ENCODE data around the gene OSBPL6.

OSBPL6 gene

DNA sequence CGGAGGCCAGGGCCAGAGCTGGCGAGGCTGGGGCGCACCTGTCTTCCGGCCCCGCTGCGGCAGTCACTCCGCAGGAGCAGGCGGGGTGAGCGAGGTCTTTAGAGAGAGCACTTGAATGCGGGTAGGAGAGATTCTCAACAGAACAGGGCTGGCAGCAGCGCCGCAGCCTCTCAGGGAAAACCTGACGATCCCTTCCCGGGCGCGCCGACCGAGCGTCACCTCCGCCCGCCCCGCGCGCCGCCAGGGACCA lies 256.1 kb downstream of the OSBPL6 start:
- peak overlapping the region; percentile 83 for H3K27ac ChIP-seq (ENCODE audit: extremely low read depth, low read depth, low read length)
- ChIA-PET CTCF (interaction anchor here (3.3 kb wide), 1 partner anchor 36 kb away, joined by 16 read pairs; no protein-coding TSS in a partner anchor), POLR2A (interaction anchor here (0.6 to 2.1 kb wide), 21 partner anchors 13 to 805 kb away, joined by 3 to 33 read pairs (median 6); partner anchors contain the start of genes PDE11A, PLEKHA3 and RBM45)
- 0 out of 2 replicates have a peak, but pooled peaks cover 9% of the 10 kb centered on the region for H3K4me1 ChIP-seq (ENCODE audit: control insufficient read depth, insufficient read depth, low read length)
- peak overlapping the region; percentile 92 for H3K4me3 ChIP-seq (ENCODE audit: low read depth, low read length)
- TF ChIP-seq ZNF596 (tag by site-specific recombination; IDR thresholded peaks at IDR 0.05) (peak; percentile 51; the same call in 1 of the 2 replicates), ZNF701 (tag by site-specific recombination; IDR thresholded peaks at IDR 0.05) (no peak), ZNF830 (tag by site-specific recombination; IDR thresholded peaks at IDR 0.05; ENCODE audit: low read depth) (no peak), ZBTB7A (tag by site-specific recombination; IDR thresholded peaks at IDR 0.05; ENCODE audit: low read depth) (no peak), ZNF549 (tag by site-specific recombination; IDR thresholded peaks at IDR 0.05) (no peak), ZNF350 (tag by site-specific recombination; IDR thresholded peaks at IDR 0.05) (no peak), ZNF660 (tag by site-specific recombination; IDR thresholded peaks at IDR 0.05) (0 out of 2 replicates have a peak, but pooled peaks have one; percentile 32), BCL11A (tag by site-specific recombination; IDR thresholded peaks at IDR 0.05; ENCODE audit: low read depth) (no peak), ZBTB20 (tag by site-specific recombination; IDR thresholded peaks at IDR 0.05) (no peak), ZBTB48 (tag by site-specific recombination; IDR thresholded peaks at IDR 0.05) (peak; percentile 78), ZNF76 (tag by site-specific recombination; IDR thresholded peaks at IDR 0.05; ENCODE audit: borderline replicate concordance, low read depth) (no peak), YY2 (tag by site-specific recombination; IDR thresholded peaks at IDR 0.05) (no peak), SP7 (tag by site-specific recombination; IDR thresholded peaks at IDR 0.05) (no peak)
- TF ChIP-seq, protein P1, sequence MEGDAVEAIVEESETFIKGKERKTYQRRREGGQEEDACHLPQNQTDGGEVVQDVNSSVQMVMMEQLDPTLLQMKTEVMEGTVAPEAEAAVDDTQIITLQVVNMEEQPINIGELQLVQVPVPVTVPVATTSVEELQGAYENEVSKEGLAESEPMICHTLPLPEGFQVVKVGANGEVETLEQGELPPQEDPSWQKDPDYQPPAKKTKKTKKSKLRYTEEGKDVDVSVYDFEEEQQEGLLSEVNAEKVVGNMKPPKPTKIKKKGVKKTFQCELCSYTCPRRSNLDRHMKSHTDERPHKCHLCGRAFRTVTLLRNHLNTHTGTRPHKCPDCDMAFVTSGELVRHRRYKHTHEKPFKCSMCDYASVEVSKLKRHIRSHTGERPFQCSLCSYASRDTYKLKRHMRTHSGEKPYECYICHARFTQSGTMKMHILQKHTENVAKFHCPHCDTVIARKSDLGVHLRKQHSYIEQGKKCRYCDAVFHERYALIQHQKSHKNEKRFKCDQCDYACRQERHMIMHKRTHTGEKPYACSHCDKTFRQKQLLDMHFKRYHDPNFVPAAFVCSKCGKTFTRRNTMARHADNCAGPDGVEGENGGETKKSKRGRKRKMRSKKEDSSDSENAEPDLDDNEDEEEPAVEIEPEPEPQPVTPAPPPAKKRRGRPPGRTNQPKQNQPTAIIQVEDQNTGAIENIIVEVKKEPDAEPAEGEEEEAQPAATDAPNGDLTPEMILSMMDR (tag by site-specific recombination; IDR thresholded peaks at IDR 0.05): no peak
- TF ChIP-seq, protein P2, sequence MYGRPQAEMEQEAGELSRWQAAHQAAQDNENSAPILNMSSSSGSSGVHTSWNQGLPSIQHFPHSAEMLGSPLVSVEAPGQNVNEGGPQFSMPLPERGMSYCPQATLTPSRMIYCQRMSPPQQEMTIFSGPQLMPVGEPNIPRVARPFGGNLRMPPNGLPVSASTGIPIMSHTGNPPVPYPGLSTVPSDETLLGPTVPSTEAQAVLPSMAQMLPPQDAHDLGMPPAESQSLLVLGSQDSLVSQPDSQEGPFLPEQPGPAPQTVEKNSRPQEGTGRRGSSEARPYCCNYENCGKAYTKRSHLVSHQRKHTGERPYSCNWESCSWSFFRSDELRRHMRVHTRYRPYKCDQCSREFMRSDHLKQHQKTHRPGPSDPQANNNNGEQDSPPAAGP (tag by site-specific recombination; IDR thresholded peaks at IDR 0.05): no peak
- H3K36me3 ChIP-seq (ENCODE audit: control insufficient read depth in 2 of 2, insufficient read depth in 1 of 2, low read length in 2 of 2): peaks cover 9 to 39% of the 10 kb centered on the region in 2 experiments
- H3K9me3 ChIP-seq (ENCODE audit: control insufficient read depth, insufficient read depth, low read depth, low read length): no peaks in the 10 kb centered on the region

DNA sequence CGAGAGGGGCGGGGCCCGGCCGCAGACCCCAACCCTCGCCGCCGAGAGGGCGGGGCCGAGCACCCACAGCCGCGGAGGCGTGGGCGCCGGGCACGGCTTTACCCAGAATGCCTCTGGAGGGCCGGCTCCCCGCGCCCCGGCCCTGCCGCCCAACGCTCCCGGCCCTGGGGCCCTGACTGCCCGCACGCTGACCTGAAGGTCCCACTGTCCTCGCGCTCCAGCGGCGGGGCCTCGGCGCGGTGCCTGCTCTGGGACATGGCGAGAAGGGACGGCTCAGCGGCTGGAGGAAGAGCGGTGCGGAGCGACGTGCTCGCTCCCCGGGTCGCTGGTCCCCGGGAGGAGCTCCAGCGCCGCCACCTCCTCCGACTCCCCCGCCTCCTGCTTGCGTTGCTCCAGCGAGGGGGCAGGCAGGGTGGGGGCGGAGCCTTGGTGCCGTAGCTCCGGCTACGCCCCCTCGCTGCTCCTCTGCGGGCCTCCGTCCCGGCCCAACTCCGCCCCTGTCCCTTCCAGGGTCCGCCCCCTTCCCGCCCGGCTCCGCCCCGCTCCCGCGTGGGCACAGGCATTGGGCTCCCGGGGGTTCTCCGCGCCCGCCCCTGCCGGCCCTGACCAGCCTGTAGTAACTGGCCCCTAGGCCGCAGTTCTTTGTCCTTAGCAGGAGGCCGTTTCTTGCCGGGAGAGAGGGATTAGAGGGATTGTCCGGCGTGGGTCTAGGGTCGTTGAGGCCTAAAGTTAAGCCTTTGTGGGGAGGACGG lies 256.6 kb downstream of the OSBPL6 start, which contains the start of the genes PJVK and PRKRA:
TSS of gene PJVK (plus strand) at position 605 of the 752 bp plus-strand sequence. CDS start 2,032 bp downstream, outside the sequence.
TSS of gene PRKRA (minus strand) at position 402 of the 752 bp plus-strand sequence. CDS start at position 257, 145 bp downstream.
- CTCF ChIA-PET: interaction anchor here (0.6 to 3.3 kb wide), 3 partner anchors 23 to 85 kb away, joined by 3 to 16 read pairs (median 3); no protein-coding TSS in a partner anchor
- peak within 1 kb of the TSS; percentile 92 for H3K4me3 ChIP-seq (ENCODE audit: low read depth, low read length)
- peaks cover 9 to 34% of the 10 kb centered on the region in 2 experiments for H3K36me3 ChIP-seq (ENCODE audit: control insufficient read depth in 2 of 2, insufficient read depth in 1 of 2, low read length in 2 of 2)
- H3K4me1 ChIP-seq (ENCODE audit: control insufficient read depth, insufficient read depth, low read length): 0 out of 2 replicates have a peak, but pooled peaks cover 9% of the 10 kb centered on the region
- no peaks in the 10 kb centered on the region for H3K9me3 ChIP-seq (ENCODE audit: control insufficient read depth, insufficient read depth, low read depth, low read length)
- POLR2A ChIA-PET: interaction anchor here (0.6 to 2.1 kb wide), 26 partner anchors 10 to 805 kb away, joined by 3 to 33 read pairs (median 5); partner anchors contain the start of genes PDE11A, PLEKHA3 and RBM45
- peak within 1 kb of the TSS; percentile 83 for H3K27ac ChIP-seq (ENCODE audit: extremely low read depth, low read depth, low read length)
- TF ChIP-seq, protein P3, sequence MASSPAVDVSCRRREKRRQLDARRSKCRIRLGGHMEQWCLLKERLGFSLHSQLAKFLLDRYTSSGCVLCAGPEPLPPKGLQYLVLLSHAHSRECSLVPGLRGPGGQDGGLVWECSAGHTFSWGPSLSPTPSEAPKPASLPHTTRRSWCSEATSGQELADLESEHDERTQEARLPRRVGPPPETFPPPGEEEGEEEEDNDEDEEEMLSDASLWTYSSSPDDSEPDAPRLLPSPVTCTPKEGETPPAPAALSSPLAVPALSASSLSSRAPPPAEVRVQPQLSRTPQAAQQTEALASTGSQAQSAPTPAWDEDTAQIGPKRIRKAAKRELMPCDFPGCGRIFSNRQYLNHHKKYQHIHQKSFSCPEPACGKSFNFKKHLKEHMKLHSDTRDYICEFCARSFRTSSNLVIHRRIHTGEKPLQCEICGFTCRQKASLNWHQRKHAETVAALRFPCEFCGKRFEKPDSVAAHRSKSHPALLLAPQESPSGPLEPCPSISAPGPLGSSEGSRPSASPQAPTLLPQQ (tag by site-specific recombination; IDR thresholded peaks at IDR 0.05): peak; percentile 65
- TF ChIP-seq WT1 (tag by site-specific recombination; IDR thresholded peaks at IDR 0.05) (peak; percentile 24; the same call in 1 of the 2 replicates), ZBTB17 (tag by site-specific recombination; IDR thresholded peaks at IDR 0.05) (0 out of 2 replicates have a peak, but pooled peaks have one; percentile 27), ZNF629 (tag by site-specific recombination; IDR thresholded peaks at IDR 0.05) (0 out of 2 replicates have a peak, but pooled peaks have one; percentile 47), KLF10 (tag by site-specific recombination; IDR thresholded peaks at IDR 0.05) (peak; percentile 80), ZNF19 (tag by site-specific recombination; IDR thresholded peaks at IDR 0.05; ENCODE audit: low read depth) (no peak), ZNF610 (tag by site-specific recombination; IDR thresholded peaks at IDR 0.05; ENCODE audit: borderline replicate concordance) (peak; percentile 86), ZNF366 (tag by site-specific recombination; conservative IDR thresholded peaks at IDR 0.05) (peak; percentile 72), ZEB2 (tag by site-specific recombination; IDR thresholded peaks at IDR 0.05) (no peak; the same call in 1 of the 2 replicates), ZNF391 (tag by site-specific recombination; IDR thresholded peaks at IDR 0.05; ENCODE audit: borderline replicate concordance, low read depth) (0 out of 2 replicates have a peak, but pooled peaks have one; percentile 48), ZNF626 (tag by site-specific recombination; IDR thresholded peaks at IDR 0.05) (no peak), GFI1B (tag by site-specific recombination; IDR thresholded peaks at IDR 0.05) (no peak)
- TF ChIP-seq, protein P4, sequence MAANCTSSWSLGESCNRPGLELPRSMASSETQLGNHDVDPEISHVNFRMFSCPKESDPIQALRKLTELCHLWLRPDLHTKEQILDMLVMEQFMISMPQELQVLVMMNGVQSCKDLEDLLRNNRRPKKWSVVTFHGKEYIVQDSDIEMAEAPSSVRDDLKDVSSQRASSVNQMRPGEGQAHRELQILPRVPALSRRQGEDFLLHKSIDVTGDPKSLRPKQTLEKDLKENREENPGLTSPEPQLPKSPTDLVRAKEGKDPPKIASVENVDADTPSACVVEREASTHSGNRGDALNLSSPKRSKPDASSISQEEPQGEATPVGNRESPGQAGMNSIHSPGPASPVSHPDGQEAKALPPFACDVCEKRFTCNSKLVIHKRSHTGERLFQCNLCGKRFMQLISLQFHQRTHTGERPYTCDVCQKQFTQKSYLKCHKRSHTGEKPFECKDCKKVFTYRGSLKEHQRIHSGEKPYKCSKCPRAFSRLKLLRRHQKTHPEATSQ (tag by site-specific recombination; IDR thresholded peaks at IDR 0.05): peak; percentile 94; the same call in 1 of the 2 replicates

Measured in HEK293 (cell line).